Measurements from ENCODE around the gene GCK.

GCK gene

DNA sequence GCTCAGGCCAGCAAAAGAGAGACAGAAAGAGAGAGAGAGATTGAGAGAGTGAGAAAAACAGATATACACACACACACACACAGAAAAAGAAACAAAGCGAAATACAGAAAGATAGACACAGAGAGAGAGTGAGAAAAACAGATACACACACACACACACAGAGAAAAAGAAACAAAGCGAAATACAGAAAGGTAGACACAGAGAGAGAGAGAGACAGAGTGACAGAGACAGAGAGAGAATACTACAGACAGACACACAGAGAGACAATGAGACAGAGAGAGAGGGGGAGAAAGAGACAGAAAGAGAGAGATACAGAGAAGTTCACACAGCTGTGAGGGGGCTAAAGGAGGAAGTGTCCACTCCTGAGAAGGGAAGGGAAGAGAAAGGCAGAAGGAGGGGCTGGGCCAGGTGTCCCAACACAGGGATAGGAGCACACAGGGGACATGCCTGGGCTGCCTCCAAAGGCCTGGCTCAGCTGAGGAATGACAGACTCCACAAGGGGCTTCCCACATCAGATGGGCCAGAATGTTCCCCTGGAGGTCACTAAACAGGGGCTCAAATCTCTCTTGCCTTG, 4.3 kb downstream of the GCK start:
- peak overlapping the region; percentile 74 for H2AFZ ChIP-seq (ENCODE audit: low read length)
- no peak for DNase-seq (ENCODE audit: low spot score)
- peaks cover 0 to 48% (median 0%) of the 10 kb centered on the region in 3 experiments for H3K27me3 ChIP-seq (ENCODE audit: control insufficient read depth in 3 of 3, insufficient read depth in 3 of 3, low read depth in 1 of 3, low read length in 3 of 3)
- no peak overlapping the region for H2BK15ac ChIP-seq (ENCODE audit: low read length)
- no peak overlapping the region for H3K9ac ChIP-seq (ENCODE audit: low read depth, low read length, poor library complexity)
- H2BK12ac ChIP-seq (ENCODE audit: low read length), result no peak overlapping the region
- no peak overlapping the region for H4K91ac ChIP-seq (ENCODE audit: low read depth, low read length, poor library complexity)
- H3K4ac ChIP-seq (ENCODE audit: low read length), result no peak overlapping the region
- H4K8ac ChIP-seq (ENCODE audit: low read depth, low read length), result no peak overlapping the region
- H3K4me2 ChIP-seq (ENCODE audit: insufficient read depth, low read length, poor library complexity, severe bottlenecking), result no peak overlapping the region
- H3K4me3 ChIP-seq (ENCODE audit: low read length in 2 of 2), result no peak overlapping the region
- H3K4me1 ChIP-seq (ENCODE audit: control insufficient read depth in 2 of 2, insufficient read depth in 1 of 2, low read depth in 1 of 2, low read length in 2 of 2), result peaks cover 3 to 13% of the 10 kb centered on the region in 2 donors
- H3K18ac ChIP-seq (ENCODE audit: low read length), result peak overlapping the region; percentile 55
- WGBS, 2 donors (ENCODE audit: extremely low coverage in 2 of 2, insufficient read length in 2 of 2, insufficient replicate concordance in 1 of 2), result no CpG with 5 or more reads among the region's 2 CpGs
- H2AK5ac ChIP-seq (ENCODE audit: low read depth, low read length), result no peak overlapping the region
- H2BK120ac ChIP-seq (ENCODE audit: low read depth, low read length), result no peak overlapping the region
- no peaks in the 10 kb centered on the region for H3K79me1 ChIP-seq (ENCODE audit: low read depth, low read length)
- no peak overlapping the region for H2BK5ac ChIP-seq (ENCODE audit: low read length)
- H3K14ac ChIP-seq (ENCODE audit: low read length), result no peak overlapping the region
- no peak overlapping the region for H3K23ac ChIP-seq (ENCODE audit: low read depth, low read length, poor library complexity)
- no peaks in the 10 kb centered on the region for H3K36me3 ChIP-seq (replicated peaks in 1 of 2; ENCODE audit: control insufficient read depth in 2 of 2, insufficient read depth in 2 of 2, low read length in 2 of 2)
- peaks cover 6% of the 10 kb centered on the region in 2 donors for H3K9me3 ChIP-seq (replicated peaks in 1 of 2; ENCODE audit: control insufficient read depth in 2 of 2, insufficient read depth in 1 of 2, low read depth in 1 of 2, low read length in 2 of 2)
- no peak overlapping the region for H3K27ac ChIP-seq (replicated peaks; ENCODE audit: low read length)

DNA sequence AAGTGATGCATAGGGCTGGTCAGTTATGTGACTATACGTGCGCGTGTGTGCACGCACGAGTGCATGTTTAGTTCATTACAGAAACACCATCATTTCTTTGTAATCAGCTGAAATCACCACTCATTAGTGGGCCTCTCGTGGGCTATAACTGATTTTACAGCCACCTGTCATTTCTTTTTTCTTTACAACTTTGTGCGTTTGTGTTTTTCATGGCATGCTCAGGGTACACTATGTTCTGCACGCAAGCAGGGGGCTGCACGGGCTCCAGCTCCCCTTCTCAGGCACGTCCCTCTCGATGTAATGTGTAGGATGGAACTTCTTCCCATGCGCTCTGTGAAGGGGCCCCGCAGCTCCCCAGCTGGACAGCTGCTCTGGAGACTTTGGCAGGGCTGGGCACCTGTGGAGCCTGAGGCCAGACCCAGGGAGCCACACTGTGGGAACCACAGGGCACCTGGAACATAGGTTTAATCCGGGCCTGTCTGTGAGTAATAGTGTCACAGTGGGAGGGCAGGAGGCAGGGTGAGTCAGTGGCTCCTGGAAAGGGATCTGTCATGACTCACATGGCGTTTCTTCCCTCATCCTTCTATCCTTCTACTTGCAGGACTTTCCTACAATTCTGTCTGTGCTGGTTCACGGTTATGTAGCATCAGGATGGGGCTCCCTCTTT, 4.9 kb downstream of the GCK start:
- H4K8ac ChIP-seq (ENCODE audit: low read depth, low read length), result no peak overlapping the region
- no peak for DNase-seq (ENCODE audit: low spot score)
- peaks cover 6% of the 10 kb centered on the region in 2 donors for H3K9me3 ChIP-seq (replicated peaks in 1 of 2; ENCODE audit: control insufficient read depth in 2 of 2, insufficient read depth in 1 of 2, low read depth in 1 of 2, low read length in 2 of 2)
- H2BK12ac ChIP-seq (ENCODE audit: low read length), result no peak overlapping the region
- no CpG with 5 or more reads among the region's 16 CpGs for WGBS, 2 donors (ENCODE audit: extremely low coverage in 2 of 2, insufficient read length in 2 of 2, insufficient replicate concordance in 1 of 2)
- H3K27ac ChIP-seq (replicated peaks; ENCODE audit: low read length), result no peak overlapping the region
- H3K79me1 ChIP-seq (ENCODE audit: low read depth, low read length), result no peaks in the 10 kb centered on the region
- no peak overlapping the region for H2BK5ac ChIP-seq (ENCODE audit: low read length)
- H3K14ac ChIP-seq (ENCODE audit: low read length), result no peak overlapping the region
- no peak overlapping the region for H3K4me3 ChIP-seq (ENCODE audit: low read length in 2 of 2)
- no peak overlapping the region for H2BK120ac ChIP-seq (ENCODE audit: low read depth, low read length)
- peaks cover 3 to 11% of the 10 kb centered on the region in 2 donors for H3K4me1 ChIP-seq (ENCODE audit: control insufficient read depth in 2 of 2, insufficient read depth in 1 of 2, low read depth in 1 of 2, low read length in 2 of 2)
- no peak overlapping the region for H4K91ac ChIP-seq (ENCODE audit: low read depth, low read length, poor library complexity)
- peak overlapping the region; percentile 6 for H3K18ac ChIP-seq (ENCODE audit: low read length)
- H3K27me3 ChIP-seq (ENCODE audit: control insufficient read depth in 3 of 3, insufficient read depth in 3 of 3, low read depth in 1 of 3, low read length in 3 of 3), result peaks cover 0 to 48% (median 0%) of the 10 kb centered on the region in 3 experiments
- no peak overlapping the region for H3K4ac ChIP-seq (ENCODE audit: low read length)
- no peak overlapping the region for H3K4me2 ChIP-seq (ENCODE audit: insufficient read depth, low read length, poor library complexity, severe bottlenecking)
- peak overlapping the region; percentile 74 for H2AFZ ChIP-seq (ENCODE audit: low read length)
- no peak overlapping the region for H2BK15ac ChIP-seq (ENCODE audit: low read length)
- H3K9ac ChIP-seq (ENCODE audit: low read depth, low read length, poor library complexity), result no peak overlapping the region
- H3K23ac ChIP-seq (ENCODE audit: low read depth, low read length, poor library complexity), result no peak overlapping the region
- no peaks in the 10 kb centered on the region for H3K36me3 ChIP-seq (replicated peaks in 1 of 2; ENCODE audit: control insufficient read depth in 2 of 2, insufficient read depth in 2 of 2, low read length in 2 of 2)
- no peak overlapping the region for H2AK5ac ChIP-seq (ENCODE audit: low read depth, low read length)

DNA sequence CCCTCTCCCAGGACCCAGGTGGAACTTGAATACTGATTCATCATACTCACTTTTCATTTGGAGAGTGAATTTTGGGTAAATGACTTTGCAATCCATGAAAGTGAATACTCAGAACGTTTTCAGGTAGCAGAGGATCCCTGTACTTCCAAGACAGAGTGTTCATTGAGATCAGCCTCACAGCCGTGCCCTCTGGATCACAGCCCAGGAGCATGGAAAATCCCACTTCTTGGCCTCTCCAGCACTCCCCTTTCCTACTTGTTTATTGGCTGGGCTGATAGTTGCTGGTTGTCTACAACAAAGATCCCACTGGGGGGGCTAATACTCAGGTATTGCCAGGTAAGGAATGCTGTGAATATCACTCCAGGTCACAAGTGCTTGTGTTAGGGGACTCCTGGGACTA, 5.9 kb downstream of the GCK start:
- H3K27ac ChIP-seq (replicated peaks; ENCODE audit: low read length), result no peak overlapping the region
- no peaks in the 10 kb centered on the region for H3K36me3 ChIP-seq (replicated peaks in 1 of 2; ENCODE audit: control insufficient read depth in 2 of 2, insufficient read depth in 2 of 2, low read length in 2 of 2)
- peaks cover 0 to 49% (median 0%) of the 10 kb centered on the region in 3 experiments for H3K27me3 ChIP-seq (ENCODE audit: control insufficient read depth in 3 of 3, insufficient read depth in 3 of 3, low read depth in 1 of 3, low read length in 3 of 3)
- H3K4me2 ChIP-seq (ENCODE audit: insufficient read depth, low read length, poor library complexity, severe bottlenecking), result no peak overlapping the region
- no peak overlapping the region for H3K4me3 ChIP-seq (ENCODE audit: low read length in 2 of 2)
- no peaks in the 10 kb centered on the region for H3K79me1 ChIP-seq (ENCODE audit: low read depth, low read length)
- no peak for DNase-seq (ENCODE audit: low spot score)
- H3K4ac ChIP-seq (ENCODE audit: low read length), result no peak overlapping the region
- H2AK5ac ChIP-seq (ENCODE audit: low read depth, low read length), result no peak overlapping the region
- no peak overlapping the region for H2BK120ac ChIP-seq (ENCODE audit: low read depth, low read length)
- no CpG with 5 or more reads among the region's 2 CpGs for WGBS, 2 donors (ENCODE audit: extremely low coverage in 2 of 2, insufficient read length in 2 of 2, insufficient replicate concordance in 1 of 2)
- peaks cover 3 to 7% of the 10 kb centered on the region in 2 donors for H3K4me1 ChIP-seq (ENCODE audit: control insufficient read depth in 2 of 2, insufficient read depth in 1 of 2, low read depth in 1 of 2, low read length in 2 of 2)
- peaks cover 6% of the 10 kb centered on the region in 2 donors for H3K9me3 ChIP-seq (replicated peaks in 1 of 2; ENCODE audit: control insufficient read depth in 2 of 2, insufficient read depth in 1 of 2, low read depth in 1 of 2, low read length in 2 of 2)
- H3K9ac ChIP-seq (ENCODE audit: low read depth, low read length, poor library complexity), result no peak overlapping the region
- H2BK5ac ChIP-seq (ENCODE audit: low read length), result no peak overlapping the region
- H3K23ac ChIP-seq (ENCODE audit: low read depth, low read length, poor library complexity), result no peak overlapping the region
- no peak overlapping the region for H3K18ac ChIP-seq (ENCODE audit: low read length)
- no peak overlapping the region for H4K91ac ChIP-seq (ENCODE audit: low read depth, low read length, poor library complexity)
- H2BK15ac ChIP-seq (ENCODE audit: low read length), result no peak overlapping the region
- no peak overlapping the region for H4K8ac ChIP-seq (ENCODE audit: low read depth, low read length)
- no peak overlapping the region for H2AFZ ChIP-seq (ENCODE audit: low read length)
- H3K14ac ChIP-seq (ENCODE audit: low read length), result no peak overlapping the region
- H2BK12ac ChIP-seq (ENCODE audit: low read length), result no peak overlapping the region

DNA sequence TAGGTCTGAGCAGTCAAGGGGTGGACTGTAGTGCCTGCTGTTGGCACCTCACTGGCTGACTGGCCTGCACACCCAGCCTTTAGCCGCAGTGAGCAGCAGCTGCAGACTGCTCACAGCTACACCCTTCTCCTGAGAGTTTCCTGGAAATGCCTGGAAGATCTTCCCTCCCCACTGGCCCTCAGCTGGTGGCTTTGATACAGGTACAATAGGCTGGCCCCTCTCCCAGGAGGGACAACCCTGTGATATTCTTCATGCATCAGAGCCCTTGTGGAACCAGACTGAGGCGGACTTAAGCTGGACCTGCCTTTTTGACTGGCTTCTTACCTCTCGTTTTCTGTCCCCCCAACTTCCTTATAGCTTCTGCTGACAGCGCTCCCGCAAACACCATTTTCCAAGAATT, 6.4 kb downstream of the GCK start:
- Histone ChIP-seq H3K23ac (ENCODE audit: low read depth, low read length, poor library complexity) (no peak overlapping the region), H2BK120ac (ENCODE audit: low read depth, low read length) (no peak overlapping the region), H2BK15ac (ENCODE audit: low read length) (no peak overlapping the region), H3K4ac (ENCODE audit: low read length) (no peak overlapping the region), H3K27ac (replicated peaks; ENCODE audit: low read length) (no peak overlapping the region), H4K8ac (ENCODE audit: low read depth, low read length) (no peak overlapping the region), H3K27me3 (ENCODE audit: control insufficient read depth in 3 of 3, insufficient read depth in 3 of 3, low read depth in 1 of 3, low read length in 3 of 3) (peaks cover 0 to 44% (median 0%) of the 10 kb centered on the region in 3 experiments), H3K36me3 (replicated peaks in 1 of 2; ENCODE audit: control insufficient read depth in 2 of 2, insufficient read depth in 2 of 2, low read length in 2 of 2) (no peaks in the 10 kb centered on the region), H3K4me1 (ENCODE audit: control insufficient read depth in 2 of 2, insufficient read depth in 1 of 2, low read depth in 1 of 2, low read length in 2 of 2) (peaks cover 4 to 7% of the 10 kb centered on the region in 2 donors), H2BK12ac (ENCODE audit: low read length) (no peak overlapping the region), H3K18ac (ENCODE audit: low read length) (no peak overlapping the region), H3K9me3 (replicated peaks in 1 of 2; ENCODE audit: control insufficient read depth in 2 of 2, insufficient read depth in 1 of 2, low read depth in 1 of 2, low read length in 2 of 2) (peaks cover 6% of the 10 kb centered on the region in 2 donors), H3K79me1 (ENCODE audit: low read depth, low read length) (no peaks in the 10 kb centered on the region), H3K9ac (ENCODE audit: low read depth, low read length, poor library complexity) (no peak overlapping the region), H2AFZ (ENCODE audit: low read length) (no peak overlapping the region), H3K14ac (ENCODE audit: low read length) (no peak overlapping the region), H4K91ac (ENCODE audit: low read depth, low read length, poor library complexity) (no peak overlapping the region), H2AK5ac (ENCODE audit: low read depth, low read length) (no peak overlapping the region), H3K4me2 (ENCODE audit: insufficient read depth, low read length, poor library complexity, severe bottlenecking) (no peak overlapping the region), H3K4me3 (ENCODE audit: low read length in 2 of 2) (no peak overlapping the region), H2BK5ac (ENCODE audit: low read length) (no peak overlapping the region)
- no CpG with 5 or more reads among the region's 5 CpGs for WGBS, 2 donors (ENCODE audit: extremely low coverage in 2 of 2, insufficient read length in 2 of 2, insufficient replicate concordance in 1 of 2)
- DNase-seq (ENCODE audit: low spot score), result no peak

Data from neuronal stem cell (in vitro differentiated cells).